ENCODE results near the gene ZFPM1. TPM values are rescaled to one million over a fixed set of nuclear protein-coding genes. Genes with fewer than 3 reads are reported as not detected.

Gene ZFPM1
- total RNA-seq, 1 donor from 2014 or later: 6.2 TPM

- no peak for TF ChIP-seq CTCF (IDR thresholded peaks at IDR 0.05; ENCODE audit: insufficient read depth, low read length, poor library complexity, severe bottlenecking)
- Histone ChIP-seq H3K36me3 (ENCODE audit: control insufficient read depth, insufficient read depth, low read length) (no peaks in the 10 kb centered on the region), H3K4me3 (ENCODE audit: low read depth, low read length) (no peak overlapping the region), H3K27me3 (ENCODE audit: control insufficient read depth, insufficient read depth, low read length) (peaks cover 6% of the 10 kb centered on the region)
- DNase-seq (ENCODE audit: low read depth): no peak
These were observed 32.6 kb upstream of the ZFPM1 start for GRCh38 chr16:88420496-88420895.

GRCh38 chr16:88421301-88421700, 31.8 kb upstream of the ZFPM1 start:
- no peak for TF ChIP-seq CTCF (IDR thresholded peaks at IDR 0.05; ENCODE audit: insufficient read depth, low read length, poor library complexity, severe bottlenecking)
- Histone ChIP-seq H3K36me3 (ENCODE audit: control insufficient read depth, insufficient read depth, low read length) (no peaks in the 10 kb centered on the region), H3K27me3 (ENCODE audit: control insufficient read depth, insufficient read depth, low read length) (peaks cover 6% of the 10 kb centered on the region), H3K4me3 (ENCODE audit: low read depth, low read length) (no peak overlapping the region)
- no peak for DNase-seq (ENCODE audit: low read depth)

GRCh38 chr16:88421871-88422433, 31.1 kb upstream of the ZFPM1 start:
- TF ChIP-seq CTCF (IDR thresholded peaks at IDR 0.05; ENCODE audit: insufficient read depth, low read length, poor library complexity, severe bottlenecking): no peak
- Histone ChIP-seq H3K36me3 (ENCODE audit: control insufficient read depth, insufficient read depth, low read length) (no peaks in the 10 kb centered on the region), H3K4me3 (ENCODE audit: low read depth, low read length) (no peak overlapping the region), H3K27me3 (ENCODE audit: control insufficient read depth, insufficient read depth, low read length) (peaks cover 6% of the 10 kb centered on the region)
- DNase-seq (ENCODE audit: low read depth): no peak

GRCh38 chr16:88422733-88423447, 30.2 kb upstream of the ZFPM1 start:
- Histone ChIP-seq H3K27me3 (ENCODE audit: control insufficient read depth, insufficient read depth, low read length) (peaks cover 6% of the 10 kb centered on the region), H3K36me3 (ENCODE audit: control insufficient read depth, insufficient read depth, low read length) (no peaks in the 10 kb centered on the region), H3K4me3 (ENCODE audit: low read depth, low read length) (no peak overlapping the region)
- no peak for DNase-seq (ENCODE audit: low read depth)
- TF ChIP-seq CTCF (IDR thresholded peaks at IDR 0.05; ENCODE audit: insufficient read depth, low read length, poor library complexity, severe bottlenecking): no peak

- Histone ChIP-seq H3K27me3 (ENCODE audit: control insufficient read depth, insufficient read depth, low read length) (peaks cover 3% of the 10 kb centered on the region), H3K36me3 (ENCODE audit: control insufficient read depth, insufficient read depth, low read length) (no peaks in the 10 kb centered on the region), H3K4me3 (ENCODE audit: low read depth, low read length) (no peak overlapping the region)
- no peak for TF ChIP-seq CTCF (IDR thresholded peaks at IDR 0.05; ENCODE audit: insufficient read depth, low read length, poor library complexity, severe bottlenecking)
- no peak for DNase-seq (ENCODE audit: low read depth)
These were observed 29.6 kb upstream of the ZFPM1 start for GRCh38 chr16:88423448-88423850.

All from kidney epithelial cell (primary cell).